ENCODE measurements around the gene ZNF385A.

ZNF385A gene, protein sequence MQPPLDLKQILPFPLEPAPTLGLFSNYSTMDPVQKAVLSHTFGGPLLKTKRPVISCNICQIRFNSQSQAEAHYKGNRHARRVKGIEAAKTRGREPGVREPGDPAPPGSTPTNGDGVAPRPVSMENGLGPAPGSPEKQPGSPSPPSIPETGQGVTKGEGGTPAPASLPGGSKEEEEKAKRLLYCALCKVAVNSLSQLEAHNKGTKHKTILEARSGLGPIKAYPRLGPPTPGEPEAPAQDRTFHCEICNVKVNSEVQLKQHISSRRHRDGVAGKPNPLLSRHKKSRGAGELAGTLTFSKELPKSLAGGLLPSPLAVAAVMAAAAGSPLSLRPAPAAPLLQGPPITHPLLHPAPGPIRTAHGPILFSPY

GRCh38 chr12:54384591-54385041 is at the start of gene ZNF385A:
Gene ZNF385A (minus strand): TSS chr12:54384733. CDS start chr12:54384514, 219 bp downstream.
- no peak for TF ChIP-seq TAF1 (IDR thresholded peaks at IDR 0.05; ENCODE audit: low read depth)
- TF ChIP-seq EGR1 (IDR thresholded peaks at IDR 0.05) = no peak
- TF ChIP-seq MAX (IDR thresholded peaks at IDR 0.05) = no peak

DNA sequence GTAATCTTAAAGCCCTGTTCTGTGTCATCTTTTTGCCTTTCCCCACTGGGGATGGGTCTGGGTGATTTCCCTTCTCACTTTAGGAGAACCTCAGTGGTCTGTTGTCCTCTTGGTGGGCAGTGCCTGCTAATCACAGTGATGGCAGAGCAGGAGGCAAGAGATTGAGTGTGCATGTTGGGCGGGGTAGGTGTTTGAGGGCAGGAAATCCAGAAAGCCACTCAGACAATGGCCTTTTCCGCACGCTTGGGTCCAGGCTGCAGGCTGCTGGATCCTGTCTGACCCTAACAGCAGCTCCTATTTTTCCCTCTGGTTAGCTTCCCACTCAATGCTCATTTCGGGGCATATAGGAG is 48.3 kb upstream of the ZNF385A start:
- TF ChIP-seq FOXM1 (IDR thresholded peaks at IDR 0.05; ENCODE audit: borderline replicate concordance, low read depth) (no peak), YY1 (IDR thresholded peaks at IDR 0.05; ENCODE audit: low read depth) (no peak), TCF12 (IDR thresholded peaks at IDR 0.05; ENCODE audit: low read depth) (no peak), EP300 (IDR thresholded peaks at IDR 0.05; ENCODE audit: borderline replicate concordance) (no peak), NFIC (IDR thresholded peaks at IDR 0.05) (no peak), MAX (IDR thresholded peaks at IDR 0.05) (no peak), EGR1 (IDR thresholded peaks at IDR 0.05) (no peak), USF1 (IDR thresholded peaks at IDR 0.05) (no peak), CEBPB (IDR thresholded peaks at IDR 0.05) (no peak), CREB1 (IDR thresholded peaks at IDR 0.05; ENCODE audit: low read depth) (no peak), ZBTB7A (IDR thresholded peaks at IDR 0.05; ENCODE audit: low read depth) (no peak), REST (IDR thresholded peaks at IDR 0.05; ENCODE audit: low read depth) (no peak), TEAD4 (IDR thresholded peaks at IDR 0.05) (no peak), RAD21 (IDR thresholded peaks at IDR 0.05; ENCODE audit: low read depth) (no peak), TAF1 (IDR thresholded peaks at IDR 0.05; ENCODE audit: low read depth) (no peak)

DNA sequence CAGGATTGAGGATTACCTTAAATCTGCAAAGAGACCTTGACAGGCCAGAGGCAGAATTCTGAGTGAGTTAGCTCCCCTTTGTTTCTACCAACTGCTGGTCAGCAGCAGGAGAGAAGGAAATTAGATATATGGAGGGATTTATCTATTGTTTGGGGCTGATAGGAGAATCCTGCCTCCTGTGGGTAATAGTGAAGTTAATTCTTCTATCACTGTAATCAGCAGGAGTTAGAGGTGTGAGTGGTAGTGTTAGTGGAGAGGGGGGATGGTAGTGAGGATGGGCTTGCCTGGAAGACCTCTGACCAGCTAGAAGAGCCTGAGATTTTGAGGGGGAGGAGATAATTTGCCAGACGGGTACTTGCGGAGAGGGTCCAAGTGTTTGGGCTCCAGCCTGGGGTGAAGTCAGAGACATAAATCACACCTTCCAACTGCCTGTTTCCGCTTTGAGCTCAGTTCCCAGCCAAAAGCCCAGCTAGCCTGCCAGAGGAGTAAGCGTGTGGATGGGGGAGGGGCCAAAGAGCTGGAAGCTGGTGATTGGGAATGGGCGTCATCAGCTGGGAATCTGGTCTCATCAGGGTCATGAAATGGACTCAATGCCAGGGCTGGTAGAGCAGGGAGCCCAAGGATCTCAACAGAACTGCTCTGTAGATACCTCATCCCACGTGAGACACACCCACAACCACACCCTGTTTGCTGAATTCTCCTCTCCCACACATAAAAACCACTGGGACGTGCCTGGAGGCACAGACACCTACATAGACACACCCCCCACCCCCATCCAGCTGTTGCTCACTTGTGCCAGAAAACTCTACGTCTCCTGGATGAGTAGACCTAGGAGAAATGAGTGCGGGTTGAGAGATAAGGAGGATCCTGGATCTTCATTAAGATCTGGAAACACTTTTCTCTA is 47.6 kb upstream of the ZNF385A start:
- no peak for TF ChIP-seq USF1 (IDR thresholded peaks at IDR 0.05)
- TF ChIP-seq ZBTB7A (IDR thresholded peaks at IDR 0.05; ENCODE audit: low read depth) = no peak
- TF ChIP-seq REST (IDR thresholded peaks at IDR 0.05; ENCODE audit: low read depth) = no peak; the same call in 1 of the 2 replicates
- no peak for TF ChIP-seq NFIC (IDR thresholded peaks at IDR 0.05)
- no peak for TF ChIP-seq TCF12 (IDR thresholded peaks at IDR 0.05; ENCODE audit: low read depth)
- TF ChIP-seq RAD21 (IDR thresholded peaks at IDR 0.05; ENCODE audit: low read depth) = no peak
- no peak for TF ChIP-seq TEAD4 (IDR thresholded peaks at IDR 0.05)
- no peak for TF ChIP-seq EGR1 (IDR thresholded peaks at IDR 0.05)
- TF ChIP-seq EP300 (IDR thresholded peaks at IDR 0.05; ENCODE audit: borderline replicate concordance) = no peak
- no peak for TF ChIP-seq YY1 (IDR thresholded peaks at IDR 0.05; ENCODE audit: low read depth)
- TF ChIP-seq CREB1 (IDR thresholded peaks at IDR 0.05; ENCODE audit: low read depth) = no peak
- TF ChIP-seq MAX (IDR thresholded peaks at IDR 0.05) = no peak
- TF ChIP-seq CEBPB (IDR thresholded peaks at IDR 0.05) = no peak

DNA sequence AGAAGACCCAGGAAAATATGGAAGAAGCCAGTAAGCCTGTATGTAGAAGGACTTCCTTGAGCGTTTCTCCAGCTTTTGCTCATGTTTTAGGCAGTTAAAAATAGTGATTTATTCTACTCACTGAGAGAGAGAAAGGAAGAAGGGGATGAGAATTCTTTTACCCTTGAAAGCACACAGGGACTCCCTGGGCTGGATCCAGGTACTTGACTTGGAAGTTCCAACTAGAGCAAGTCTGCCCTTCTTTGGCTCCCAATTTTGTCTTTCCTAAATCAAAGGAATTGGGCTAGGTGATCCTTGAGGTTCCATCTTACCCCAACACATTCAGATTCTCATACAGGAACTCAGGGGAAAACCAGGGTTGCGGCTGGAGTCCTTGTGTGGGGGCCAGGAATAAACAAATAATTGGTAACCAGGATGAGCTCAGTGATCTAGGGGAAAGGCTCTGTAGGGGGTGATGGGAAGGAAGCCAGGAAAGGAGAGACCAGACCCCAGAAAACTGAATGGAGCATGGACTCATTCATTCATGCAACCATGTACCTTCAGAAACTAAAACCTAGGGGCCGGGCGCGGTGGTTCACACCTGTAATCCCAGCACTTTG is 46.0 kb upstream of the ZNF385A start:
- no peak for TF ChIP-seq YY1 (IDR thresholded peaks at IDR 0.05; ENCODE audit: low read depth)
- TF ChIP-seq NFIC (IDR thresholded peaks at IDR 0.05) = no peak
- TF ChIP-seq TAF1 (IDR thresholded peaks at IDR 0.05; ENCODE audit: low read depth) = no peak
- TF ChIP-seq FOXM1 (IDR thresholded peaks at IDR 0.05; ENCODE audit: borderline replicate concordance, low read depth) = no peak
- no peak for TF ChIP-seq REST (IDR thresholded peaks at IDR 0.05; ENCODE audit: low read depth)

Data from Ishikawa (cell line).